DND-41 (cell line): Measurements from ENCODE around the gene WNK1.

Source experiments
- ATAC-seq: fragments of 200-7000 bp; cut with Tn5 transposase; 3 replicates; pipeline ENCODE4 v1.9.1; 2021; ENCODE audit warnings: low read depth; ENCODE audit not compliant: insufficient read depth
- DNase-seq: peaks from one replicate; pipeline ENCODE4 v3.0.0-alpha.2; 2020
- H2AFZ ChIP-seq: 2 replicates; pipeline ENCODE4 v1.6.0; 2012; ENCODE audit warnings: low read depth, low read length
- H3K27ac ChIP-seq: 2 replicates; pipeline ENCODE4 v1.5.1; 2012; ENCODE audit warnings: low read length, inconsistent platforms
- H3K27me3 ChIP-seq: fragments of 200-600 bp; sonication (generic); 2 replicates; pipeline ENCODE4 v1.6.0; 2012; ENCODE audit warnings: low read length, mild to moderate bottlenecking, inconsistent platforms; ENCODE audit not compliant: insufficient read depth, poor library complexity
- H3K36me3 ChIP-seq: 2 replicates; pipeline ENCODE4 v1.5.1; 2012; ENCODE audit warnings: low read length, inconsistent platforms; ENCODE audit not compliant: insufficient read depth
- H3K4me1 ChIP-seq: 2 replicates; pipeline ENCODE4 v1.5.1; 2012; ENCODE audit warnings: mild to moderate bottlenecking, low read length; ENCODE audit not compliant: insufficient read depth
- H3K4me2 ChIP-seq: 2 replicates; pipeline ENCODE4 v1.6.0; 2012; ENCODE audit warnings: mild to moderate bottlenecking, moderate library complexity, low read length, inconsistent platforms; ENCODE audit not compliant: insufficient read depth
- H3K4me3 ChIP-seq, 2 experiments: fragments of 200-600 bp in 1 of 2; shearing (Covaris generic) in 1 of 2; 2 replicates each; pipeline ENCODE4 v1.5.1; 2012 to 2016; ENCODE audit warnings: inconsistent platforms in 2 of 2, low read length in 2 of 2, mild to moderate bottlenecking in 2 of 2, low read depth in 1 of 2, moderate library complexity in 1 of 2
- H3K79me2 ChIP-seq: 2 replicates; pipeline ENCODE4 v1.6.0; 2012; ENCODE audit warnings: low read length, inconsistent platforms; ENCODE audit not compliant: insufficient read depth
- H3K9ac ChIP-seq: 2 replicates; pipeline ENCODE4 v1.6.0; 2012; ENCODE audit warnings: low read depth, mild to moderate bottlenecking, inconsistent platforms, low read length, moderate library complexity
- H3K9me3 ChIP-seq: 2 replicates; pipeline ENCODE4 v1.5.1; 2012; ENCODE audit warnings: low read length, moderate library complexity, mild to moderate bottlenecking, inconsistent platforms; ENCODE audit not compliant: insufficient read depth, severe bottlenecking
- H4K20me1 ChIP-seq: 2 replicates; pipeline ENCODE4 v1.6.0; 2012; ENCODE audit warnings: low read length; ENCODE audit not compliant: insufficient read depth
- CTCF ChIP-seq: IDR thresholded peaks from 2 replicates; pipeline ENCODE4 v1.5.1; 2012; ENCODE audit warnings: borderline replicate concordance, low read length, moderate library complexity, mild to moderate bottlenecking; ENCODE audit not compliant: poor library complexity, severe bottlenecking; ENCODE audit errors: extremely low read depth
- EZH2 ChIP-seq: IDR thresholded peaks from 3 replicates; pipeline ENCODE4 v1.6.1; 2012; ENCODE audit warnings: borderline replicate concordance, low read depth, mild to moderate bottlenecking, moderate library complexity, low read length, inconsistent platforms; ENCODE audit not compliant: severe bottlenecking

Gene WNK1

GRCh38 chr12:718756-719102 lies 33.6 kb upstream of the WNK1 start:
- TF ChIP-seq EZH2 (no peak), CTCF (no peak)
- no peak overlapping the region for H3K4me2 ChIP-seq

GRCh38 chr12:720231-720941 lies 32.0 kb upstream of the WNK1 start:
- TF ChIP-seq EZH2 = no peak
- TF ChIP-seq CTCF = no peak
- no peaks in the 10 kb centered on the region for H4K20me1 ChIP-seq
- ATAC-seq (no peak), DNase-seq (no peak)
- H2AFZ ChIP-seq = no peak overlapping the region
- H3K9ac ChIP-seq = no peak overlapping the region
- H3K27ac ChIP-seq = no peak overlapping the region
- H3K27me3 ChIP-seq = no peaks in the 10 kb centered on the region
- no peak overlapping the region for H3K4me2 ChIP-seq
- H3K79me2 ChIP-seq = no peaks in the 10 kb centered on the region
- H3K4me1 ChIP-seq = no peaks in the 10 kb centered on the region
- no peak overlapping the region for H3K4me3 ChIP-seq
- H3K36me3 ChIP-seq = no peaks in the 10 kb centered on the region
- no peaks in the 10 kb centered on the region for H3K9me3 ChIP-seq

More at GRCh38 chr12:718756-719102, 33.6 kb upstream of the WNK1 start:
- no peaks in the 10 kb centered on the region for H3K4me1 ChIP-seq
- no peak overlapping the region for H3K4me3 ChIP-seq
- H2AFZ ChIP-seq = no peak overlapping the region; the same call in 1 of the 2 replicates
- no peaks in the 10 kb centered on the region for H3K27me3 ChIP-seq
- ATAC-seq (no peak), DNase-seq (no peak)
- no peaks in the 10 kb centered on the region for H3K79me2 ChIP-seq
- H3K9ac ChIP-seq = no peak overlapping the region
- H3K36me3 ChIP-seq = no peaks in the 10 kb centered on the region
- H4K20me1 ChIP-seq = no peaks in the 10 kb centered on the region
- no peak overlapping the region for H3K27ac ChIP-seq
- H3K9me3 ChIP-seq = no peaks in the 10 kb centered on the region

GRCh38 chr12:724194-724855 lies 28.1 kb upstream of the WNK1 start:
- DNase-seq = no peak
- H3K9me3 ChIP-seq = no peaks in the 10 kb centered on the region
- TF ChIP-seq CTCF (no peak), EZH2 (no peak)
- no peaks in the 10 kb centered on the region for H3K36me3 ChIP-seq
- no peak overlapping the region for H3K9ac ChIP-seq
- no peaks in the 10 kb centered on the region for H3K79me2 ChIP-seq
- no peak overlapping the region for H3K4me2 ChIP-seq
- H2AFZ ChIP-seq = no peak overlapping the region
- no peaks in the 10 kb centered on the region for H3K4me1 ChIP-seq
- H4K20me1 ChIP-seq = no peaks in the 10 kb centered on the region
- peak; percentile 68 for ATAC-seq
- no peaks in the 10 kb centered on the region for H3K27me3 ChIP-seq
- no peak overlapping the region for H3K27ac ChIP-seq
- H3K4me3 ChIP-seq = no peak overlapping the region
